ENCODE measurements around the gene NTM. TPM values are rescaled to one million over a fixed set of nuclear protein-coding genes. Genes with fewer than 3 reads are reported as not detected.

Gene NTM
- total RNA-seq, 1 donor from 2014 or later = 9.9 TPM

GRCh38 chr11:132288036-132288435 is 917.6 kb downstream of the NTM start:
- Histone ChIP-seq H3K27me3 (ENCODE audit: control insufficient read depth in 3 of 3, insufficient read depth in 3 of 3, low read length in 3 of 3) (peaks cover 0 to 4% (median 0%) of the 10 kb centered on the region in 3 donors), H3K4me1 (ENCODE audit: control insufficient read depth in 3 of 3, insufficient read depth in 3 of 3, low read length in 3 of 3) (peaks cover 0 to 19% (median 16%) of the 10 kb centered on the region in 3 donors), H3K9ac (ENCODE audit: low read depth in 1 of 3, low read length in 3 of 3) (no peak overlapping the region), H3K27ac (ENCODE audit: low read depth, low read length) (no peak overlapping the region), H3K4me3 (ENCODE audit: low read length in 3 of 3) (no peak overlapping the region), H3K36me3 (ENCODE audit: control insufficient read depth in 3 of 3, insufficient read depth in 3 of 3, low read length in 3 of 3) (no peaks in the 10 kb centered on the region), H3K9me3 (ENCODE audit: control insufficient read depth in 3 of 3, low read length in 3 of 3) (no peaks in the 10 kb centered on the region)

GRCh38 chr11:132289590-132290256 is 919.3 kb downstream of the NTM start:
- Histone ChIP-seq H3K9ac (ENCODE audit: low read depth in 1 of 3, low read length in 3 of 3) (no peak overlapping the region), H3K27ac (ENCODE audit: low read depth, low read length) (no peak overlapping the region), H3K36me3 (ENCODE audit: control insufficient read depth in 3 of 3, insufficient read depth in 3 of 3, low read length in 3 of 3) (no peaks in the 10 kb centered on the region), H3K4me1 (ENCODE audit: control insufficient read depth in 3 of 3, insufficient read depth in 3 of 3, low read length in 3 of 3) (peaks cover 0 to 17% (median 16%) of the 10 kb centered on the region in 3 donors), H3K4me3 (ENCODE audit: low read length in 3 of 3) (no peak overlapping the region), H3K9me3 (ENCODE audit: control insufficient read depth in 3 of 3, low read length in 3 of 3) (no peaks in the 10 kb centered on the region), H3K27me3 (ENCODE audit: control insufficient read depth in 3 of 3, insufficient read depth in 3 of 3, low read length in 3 of 3) (peaks cover 0 to 4% (median 0%) of the 10 kb centered on the region in 3 donors)

- H3K4me3 ChIP-seq (ENCODE audit: low read length in 3 of 3) = no peak overlapping the region
- H3K36me3 ChIP-seq (ENCODE audit: control insufficient read depth in 3 of 3, insufficient read depth in 3 of 3, low read length in 3 of 3) = no peaks in the 10 kb centered on the region
- no peak overlapping the region for H3K9ac ChIP-seq (ENCODE audit: low read depth in 1 of 3, low read length in 3 of 3)
Measured at GRCh38 chr11:132293586-132293985, 923.2 kb downstream of the NTM start.

GRCh38 chr11:132296946-132297610 is 926.7 kb downstream of the NTM start:
- Histone ChIP-seq H3K27ac (ENCODE audit: low read depth, low read length) (no peak overlapping the region), H3K9me3 (ENCODE audit: control insufficient read depth in 3 of 3, low read length in 3 of 3) (no peaks in the 10 kb centered on the region), H3K27me3 (ENCODE audit: control insufficient read depth in 3 of 3, insufficient read depth in 3 of 3, low read length in 3 of 3) (no peaks in the 10 kb centered on the region), H3K4me1 (ENCODE audit: control insufficient read depth in 3 of 3, insufficient read depth in 3 of 3, low read length in 3 of 3) (no peaks in the 10 kb centered on the region), H3K9ac (ENCODE audit: low read depth in 1 of 3, low read length in 3 of 3) (no peak overlapping the region), H3K36me3 (ENCODE audit: control insufficient read depth in 3 of 3, insufficient read depth in 3 of 3, low read length in 3 of 3) (no peaks in the 10 kb centered on the region), H3K4me3 (ENCODE audit: low read length in 3 of 3) (no peak overlapping the region)

More at GRCh38 chr11:132293586-132293985, 923.2 kb downstream of the NTM start:
- Histone ChIP-seq H3K4me1 (ENCODE audit: control insufficient read depth in 3 of 3, insufficient read depth in 3 of 3, low read length in 3 of 3) (no peaks in the 10 kb centered on the region), H3K27me3 (ENCODE audit: control insufficient read depth in 3 of 3, insufficient read depth in 3 of 3, low read length in 3 of 3) (no peaks in the 10 kb centered on the region), H3K27ac (ENCODE audit: low read depth, low read length) (no peak overlapping the region), H3K9me3 (ENCODE audit: control insufficient read depth in 3 of 3, low read length in 3 of 3) (no peaks in the 10 kb centered on the region)

GRCh38 chr11:132298357-132298756 is 927.9 kb downstream of the NTM start:
- no peaks in the 10 kb centered on the region for H3K27me3 ChIP-seq (ENCODE audit: control insufficient read depth in 3 of 3, insufficient read depth in 3 of 3, low read length in 3 of 3)
- no peaks in the 10 kb centered on the region for H3K4me1 ChIP-seq (ENCODE audit: control insufficient read depth in 3 of 3, insufficient read depth in 3 of 3, low read length in 3 of 3)
- no peak overlapping the region for H3K27ac ChIP-seq (ENCODE audit: low read depth, low read length)
- H3K36me3 ChIP-seq (ENCODE audit: control insufficient read depth in 3 of 3, insufficient read depth in 3 of 3, low read length in 3 of 3) = no peaks in the 10 kb centered on the region
- H3K9me3 ChIP-seq (ENCODE audit: control insufficient read depth in 3 of 3, low read length in 3 of 3) = no peaks in the 10 kb centered on the region
- H3K4me3 ChIP-seq (ENCODE audit: low read length in 3 of 3) = no peak overlapping the region
- no peak overlapping the region for H3K9ac ChIP-seq (ENCODE audit: low read depth in 1 of 3, low read length in 3 of 3)

- no peak overlapping the region for H3K4me3 ChIP-seq (ENCODE audit: low read length in 3 of 3)
- no peaks in the 10 kb centered on the region for H3K27me3 ChIP-seq (ENCODE audit: control insufficient read depth in 3 of 3, insufficient read depth in 3 of 3, low read length in 3 of 3)
- no peak overlapping the region for H3K9ac ChIP-seq (ENCODE audit: low read depth in 1 of 3, low read length in 3 of 3)
- H3K9me3 ChIP-seq (ENCODE audit: control insufficient read depth in 3 of 3, low read length in 3 of 3) = no peaks in the 10 kb centered on the region
- H3K27ac ChIP-seq (ENCODE audit: low read depth, low read length) = no peak overlapping the region
- H3K36me3 ChIP-seq (ENCODE audit: control insufficient read depth in 3 of 3, insufficient read depth in 3 of 3, low read length in 3 of 3) = no peaks in the 10 kb centered on the region
- no peaks in the 10 kb centered on the region for H3K4me1 ChIP-seq (ENCODE audit: control insufficient read depth in 3 of 3, insufficient read depth in 3 of 3, low read length in 3 of 3)
Measured at GRCh38 chr11:132300283-132300682, 929.9 kb downstream of the NTM start.

- Histone ChIP-seq H3K36me3 (ENCODE audit: control insufficient read depth in 3 of 3, insufficient read depth in 3 of 3, low read length in 3 of 3) (no peaks in the 10 kb centered on the region), H3K27me3 (ENCODE audit: control insufficient read depth in 3 of 3, insufficient read depth in 3 of 3, low read length in 3 of 3) (no peaks in the 10 kb centered on the region), H3K9me3 (ENCODE audit: control insufficient read depth in 3 of 3, low read length in 3 of 3) (no peaks in the 10 kb centered on the region), H3K9ac (ENCODE audit: low read depth in 1 of 3, low read length in 3 of 3) (no peak overlapping the region), H3K4me1 (ENCODE audit: control insufficient read depth in 3 of 3, insufficient read depth in 3 of 3, low read length in 3 of 3) (no peaks in the 10 kb centered on the region), H3K4me3 (ENCODE audit: low read length in 3 of 3) (no peak overlapping the region), H3K27ac (ENCODE audit: low read depth, low read length) (no peak overlapping the region)
Measured at GRCh38 chr11:132301465-132301864, 931.0 kb downstream of the NTM start.

GRCh38 chr11:132301900-132302299 is 931.5 kb downstream of the NTM start:
- no peak overlapping the region for H3K27ac ChIP-seq (ENCODE audit: low read depth, low read length)
- no peaks in the 10 kb centered on the region for H3K9me3 ChIP-seq (ENCODE audit: control insufficient read depth in 3 of 3, low read length in 3 of 3)
- no peak overlapping the region for H3K4me3 ChIP-seq (ENCODE audit: low read length in 3 of 3)
- no peak overlapping the region for H3K9ac ChIP-seq (ENCODE audit: low read depth in 1 of 3, low read length in 3 of 3)
- no peaks in the 10 kb centered on the region for H3K36me3 ChIP-seq (ENCODE audit: control insufficient read depth in 3 of 3, insufficient read depth in 3 of 3, low read length in 3 of 3)
- H3K4me1 ChIP-seq (ENCODE audit: control insufficient read depth in 3 of 3, insufficient read depth in 3 of 3, low read length in 3 of 3) = no peaks in the 10 kb centered on the region
- H3K27me3 ChIP-seq (ENCODE audit: control insufficient read depth in 3 of 3, insufficient read depth in 3 of 3, low read length in 3 of 3) = no peaks in the 10 kb centered on the region

- Histone ChIP-seq H3K27me3 (ENCODE audit: control insufficient read depth in 3 of 3, insufficient read depth in 3 of 3, low read length in 3 of 3) (no peaks in the 10 kb centered on the region), H3K9ac (ENCODE audit: low read depth in 1 of 3, low read length in 3 of 3) (no peak overlapping the region), H3K27ac (ENCODE audit: low read depth, low read length) (no peak overlapping the region), H3K4me1 (ENCODE audit: control insufficient read depth in 3 of 3, insufficient read depth in 3 of 3, low read length in 3 of 3) (peaks cover 0 to 5% (median 4%) of the 10 kb centered on the region in 3 donors), H3K9me3 (ENCODE audit: control insufficient read depth in 3 of 3, low read length in 3 of 3) (no peaks in the 10 kb centered on the region), H3K36me3 (ENCODE audit: control insufficient read depth in 3 of 3, insufficient read depth in 3 of 3, low read length in 3 of 3) (no peaks in the 10 kb centered on the region), H3K4me3 (ENCODE audit: low read length in 3 of 3) (no peak overlapping the region)
Measured at GRCh38 chr11:132307309-132308020, 937.0 kb downstream of the NTM start.
